ENCODE data around the gene NR2C2.

DNA sequence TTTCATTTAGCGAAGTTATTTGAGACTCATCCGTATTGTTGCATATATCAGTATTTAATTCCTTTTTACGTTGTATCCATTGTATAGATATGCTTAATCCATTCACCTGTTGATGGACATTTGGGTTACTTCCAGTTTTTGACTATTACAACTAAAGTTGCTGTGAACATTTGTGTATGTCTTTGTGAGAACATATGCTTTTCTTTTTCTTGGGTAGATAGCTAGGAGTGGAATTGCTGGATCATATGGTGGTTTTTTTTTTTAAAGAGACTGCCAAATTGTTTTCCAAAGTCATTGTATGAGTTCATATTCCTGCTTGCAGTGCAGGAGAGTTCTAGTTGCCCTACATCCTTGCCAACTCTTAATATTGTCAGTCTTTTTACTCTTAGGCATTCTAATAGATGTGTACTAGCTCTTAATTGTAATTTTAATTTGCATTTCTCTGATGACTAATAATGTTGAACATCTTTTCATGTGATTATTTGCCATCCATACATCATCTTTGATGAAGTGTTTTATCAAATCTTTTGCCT, 37.3 kb downstream of the NR2C2 start:
- TF ChIP-seq CTCF (optimal IDR thresholded peaks at IDR 0.05 in 1 of 3, IDR thresholded peaks at IDR 0.05 in 1 of 3, conservative IDR thresholded peaks at IDR 0.05 in 1 of 3; ENCODE audit: extremely low read depth in 1 of 3, insufficient read depth in 2 of 3, low read length in 3 of 3) (no peak), EZH2 (IDR thresholded peaks at IDR 0.05; ENCODE audit: low read length) (no peak)

Data from keratinocyte (primary cell).